ENCODE data around the gene DIDO1. TPM values are rescaled to one million over a fixed set of nuclear protein-coding genes. Genes with fewer than 3 reads are reported as not detected.

The DIDO1 gene
- total and polyA plus RNA-seq, 2 of the 13 experiments (the other 11 are each of a cell fraction or from before 2014, with no cell fraction given): 75.0 to 75.1 TPM

DNA sequence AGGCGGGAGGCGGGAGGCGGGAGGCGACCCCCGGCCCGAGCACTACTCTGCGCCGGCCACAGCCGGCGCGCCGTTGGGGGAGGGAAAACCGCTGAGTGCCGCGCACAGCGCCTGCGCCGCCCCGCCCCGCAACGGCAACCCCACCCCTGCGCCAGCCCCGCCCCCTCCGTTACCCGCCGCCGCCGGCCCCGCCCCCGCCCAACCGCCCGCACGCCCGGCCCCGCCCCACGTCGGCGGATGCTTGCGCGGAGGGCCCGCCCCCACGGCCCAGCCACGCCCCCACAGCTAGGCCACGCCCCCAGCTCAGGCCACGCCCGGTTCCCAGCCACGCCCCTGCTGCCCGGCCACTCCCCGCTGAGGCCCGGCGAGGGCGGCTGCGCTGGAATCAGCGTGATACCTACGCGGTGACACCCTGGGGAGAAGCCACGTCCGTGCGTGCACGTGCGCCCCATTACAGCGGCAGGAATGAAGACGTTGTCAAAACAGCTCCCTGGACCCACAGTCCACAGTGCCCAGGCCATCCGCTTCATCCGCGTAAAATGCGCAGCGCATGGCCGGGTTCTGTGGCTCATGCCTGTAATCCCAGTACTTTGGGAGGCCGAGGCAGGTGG is 64.5 kb downstream of the DIDO1 start, which contains the start of gene TCFL5 (continued):
- TF ChIP-seq, protein P1, sequence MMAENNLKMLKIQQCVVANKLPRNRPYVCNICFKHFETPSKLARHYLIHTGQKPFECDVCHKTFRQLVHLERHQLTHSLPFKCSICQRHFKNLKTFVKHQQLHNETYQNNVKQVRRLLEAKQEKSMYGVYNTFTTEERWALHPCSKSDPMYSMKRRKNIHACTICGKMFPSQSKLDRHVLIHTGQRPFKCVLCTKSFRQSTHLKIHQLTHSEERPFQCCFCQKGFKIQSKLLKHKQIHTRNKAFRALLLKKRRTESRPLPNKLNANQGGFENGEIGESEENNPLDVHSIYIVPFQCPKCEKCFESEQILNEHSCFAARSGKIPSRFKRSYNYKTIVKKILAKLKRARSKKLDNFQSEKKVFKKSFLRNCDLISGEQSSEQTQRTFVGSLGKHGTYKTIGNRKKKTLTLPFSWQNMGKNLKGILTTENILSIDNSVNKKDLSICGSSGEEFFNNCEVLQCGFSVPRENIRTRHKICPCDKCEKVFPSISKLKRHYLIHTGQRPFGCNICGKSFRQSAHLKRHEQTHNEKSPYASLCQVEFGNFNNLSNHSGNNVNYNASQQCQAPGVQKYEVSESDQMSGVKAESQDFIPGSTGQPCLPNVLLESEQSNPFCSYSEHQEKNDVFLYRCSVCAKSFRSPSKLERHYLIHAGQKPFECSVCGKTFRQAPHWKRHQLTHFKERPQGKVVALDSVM (CRISPR knock-in tag; IDR thresholded peaks at IDR 0.05): peak; percentile 76
- TF ChIP-seq ZNF12 (CRISPR knock-in tag; IDR thresholded peaks at IDR 0.05) (peak; percentile 79), ZNF274 (CRISPR knock-in tag; IDR thresholded peaks at IDR 0.05) (peak; percentile 98), PCBP1 (IDR thresholded peaks at IDR 0.05; ENCODE audit: borderline replicate concordance, low read depth, low read length) (no peak), ZBTB7A (CRISPR knock-in tag; IDR thresholded peaks at IDR 0.05) (peak; percentile 89), ZNF263 (CRISPR knock-in tag; IDR thresholded peaks at IDR 0.05) (peak; percentile 61; the same call in 1 of the 2 replicates), ZSCAN9 (CRISPR knock-in tag; IDR thresholded peaks at IDR 0.05; ENCODE audit: borderline replicate concordance) (peak; percentile 91), ZFP82 (CRISPR knock-in tag; IDR thresholded peaks at IDR 0.05; ENCODE audit: borderline replicate concordance) (peak; percentile 76; the same call in 1 of the 2 replicates), ZNF792 (CRISPR knock-in tag; IDR thresholded peaks at IDR 0.05) (peak; percentile 96), SUZ12 (IDR thresholded peaks at IDR 0.05; ENCODE audit: low read depth, low read length) (no peak), PAF1 (CRISPR knock-in tag; IDR thresholded peaks at IDR 0.05) (no peak), ZFP37 (CRISPR knock-in tag; IDR thresholded peaks at IDR 0.05; ENCODE audit: borderline replicate concordance) (peak; percentile 96), ETV5 (CRISPR knock-in tag; IDR thresholded peaks at IDR 0.05; ENCODE audit: borderline replicate concordance) (peak; percentile 79), HOXA7 (CRISPR knock-in tag; IDR thresholded peaks at IDR 0.05) (no peak), ZNF670 (CRISPR knock-in tag; IDR thresholded peaks at IDR 0.05; ENCODE audit: borderline replicate concordance) (peak; percentile 91; the same call in 1 of the 2 replicates), XRCC5 (optimal IDR thresholded peaks at IDR 0.05; ENCODE audit: low read length) (peak; percentile 80), RFXAP (CRISPR knock-in tag; IDR thresholded peaks at IDR 0.05; ENCODE audit: borderline replicate concordance) (peak; percentile 91), MBD4 (IDR thresholded peaks at IDR 0.05; ENCODE audit: borderline replicate concordance, low read length) (no peak), MTF1 (CRISPR knock-in tag; IDR thresholded peaks at IDR 0.05) (no peak; the same call in 1 of the 2 replicates), KDM3A (CRISPR knock-in tag; IDR thresholded peaks at IDR 0.05; ENCODE audit: low read depth) (peak; percentile 86), RARA (CRISPR knock-in tag; IDR thresholded peaks at IDR 0.05) (peak; percentile 71)
- TF ChIP-seq, protein P2, sequence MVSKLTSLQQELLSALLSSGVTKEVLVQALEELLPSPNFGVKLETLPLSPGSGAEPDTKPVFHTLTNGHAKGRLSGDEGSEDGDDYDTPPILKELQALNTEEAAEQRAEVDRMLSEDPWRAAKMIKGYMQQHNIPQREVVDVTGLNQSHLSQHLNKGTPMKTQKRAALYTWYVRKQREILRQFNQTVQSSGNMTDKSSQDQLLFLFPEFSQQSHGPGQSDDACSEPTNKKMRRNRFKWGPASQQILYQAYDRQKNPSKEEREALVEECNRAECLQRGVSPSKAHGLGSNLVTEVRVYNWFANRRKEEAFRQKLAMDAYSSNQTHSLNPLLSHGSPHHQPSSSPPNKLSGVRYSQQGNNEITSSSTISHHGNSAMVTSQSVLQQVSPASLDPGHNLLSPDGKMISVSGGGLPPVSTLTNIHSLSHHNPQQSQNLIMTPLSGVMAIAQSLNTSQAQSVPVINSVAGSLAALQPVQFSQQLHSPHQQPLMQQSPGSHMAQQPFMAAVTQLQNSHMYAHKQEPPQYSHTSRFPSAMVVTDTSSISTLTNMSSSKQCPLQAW (CRISPR knock-in tag; IDR thresholded peaks at IDR 0.05): peak; percentile 84
- TF ChIP-seq, protein P3, sequence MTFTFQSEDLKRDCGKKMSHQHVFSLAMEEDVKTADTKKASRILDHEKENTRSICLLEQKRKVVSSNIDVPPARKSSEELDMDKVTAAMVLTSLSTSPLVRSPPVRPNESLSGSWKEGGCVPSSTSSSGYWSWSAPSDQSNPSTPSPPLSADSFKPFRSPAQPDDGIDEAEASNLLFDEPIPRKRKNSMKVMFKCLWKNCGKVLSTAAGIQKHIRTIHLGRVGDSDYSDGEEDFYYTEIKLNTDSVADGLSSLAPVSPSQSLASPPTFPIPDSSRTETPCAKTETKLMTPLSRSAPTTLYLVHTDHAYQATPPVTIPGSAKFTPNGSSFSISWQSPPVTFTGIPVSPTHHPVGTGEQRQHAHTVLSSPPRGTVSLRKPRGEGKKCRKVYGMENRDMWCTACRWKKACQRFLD (CRISPR knock-in tag; IDR thresholded peaks at IDR 0.05; ENCODE audit: borderline replicate concordance): peak; percentile 96; the same call in 1 of the 2 replicates
- TF ChIP-seq, protein P4, sequence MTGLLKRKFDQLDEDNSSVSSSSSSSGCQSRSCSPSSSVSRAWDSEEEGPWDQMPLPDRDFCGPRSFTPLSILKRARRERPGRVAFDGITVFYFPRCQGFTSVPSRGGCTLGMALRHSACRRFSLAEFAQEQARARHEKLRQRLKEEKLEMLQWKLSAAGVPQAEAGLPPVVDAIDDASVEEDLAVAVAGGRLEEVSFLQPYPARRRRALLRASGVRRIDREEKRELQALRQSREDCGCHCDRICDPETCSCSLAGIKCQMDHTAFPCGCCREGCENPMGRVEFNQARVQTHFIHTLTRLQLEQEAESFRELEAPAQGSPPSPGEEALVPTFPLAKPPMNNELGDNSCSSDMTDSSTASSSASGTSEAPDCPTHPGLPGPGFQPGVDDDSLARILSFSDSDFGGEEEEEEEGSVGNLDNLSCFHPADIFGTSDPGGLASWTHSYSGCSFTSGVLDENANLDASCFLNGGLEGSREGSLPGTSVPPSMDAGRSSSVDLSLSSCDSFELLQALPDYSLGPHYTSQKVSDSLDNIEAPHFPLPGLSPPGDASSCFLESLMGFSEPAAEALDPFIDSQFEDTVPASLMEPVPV (CRISPR knock-in tag; IDR thresholded peaks at IDR 0.05): peak; percentile 96
- TF ChIP-seq, protein P5, sequence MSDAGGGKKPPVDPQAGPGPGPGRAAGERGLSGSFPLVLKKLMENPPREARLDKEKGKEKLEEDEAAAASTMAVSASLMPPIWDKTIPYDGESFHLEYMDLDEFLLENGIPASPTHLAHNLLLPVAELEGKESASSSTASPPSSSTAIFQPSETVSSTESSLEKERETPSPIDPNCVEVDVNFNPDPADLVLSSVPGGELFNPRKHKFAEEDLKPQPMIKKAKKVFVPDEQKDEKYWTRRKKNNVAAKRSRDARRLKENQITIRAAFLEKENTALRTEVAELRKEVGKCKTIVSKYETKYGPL (CRISPR knock-in tag; IDR thresholded peaks at IDR 0.05): peak; percentile 82

Measured in HepG2 (cell line).